HL-60 (cell line): ENCODE results near the gene MYOF.
A peak's percentile ranks its signal among the peaks of the same experiment; 100 is the strongest.

Experiments
- DNase-seq, 2 experiments: peaks; one replicate each; pipeline ENCODE4 v3.0.0-alpha.2; 2010 to 2020; ENCODE audit warnings: low read depth in 1 of 2, low spot score in 1 of 2
- H3K27ac ChIP-seq: fragments of 250-450 bp; sonication (Bioruptor Pico); replicated peaks from 2 replicates; pipeline ENCODE4 v1.5.1; 2020; ENCODE audit warnings: mild to moderate bottlenecking, moderate library complexity
- H3K27me3 ChIP-seq: fragments of 250-450 bp; sonication (Bioruptor Pico); 2 replicates; pipeline ENCODE4 v1.5.1; 2021; ENCODE audit warnings: mild to moderate bottlenecking, moderate library complexity; ENCODE audit not compliant: insufficient read depth, poor library complexity, severe bottlenecking
- H3K4me3 ChIP-seq: replicated peaks from 2 replicates; pipeline ENCODE4 v1.5.1; 2011; ENCODE audit warnings: mild to moderate bottlenecking, control low read depth, low read length; ENCODE audit not compliant: insufficient read depth
- GABPA ChIP-seq: IDR thresholded peaks from 2 replicates; pipeline ENCODE4 v1.6.1; 2012; ENCODE audit warnings: low read depth
- POLR2AphosphoS5 ChIP-seq: IDR thresholded peaks from 2 replicates; pipeline ENCODE4 v1.6.1; 2012; ENCODE audit warnings: low read depth
- SPI1 ChIP-seq: IDR thresholded peaks from 2 replicates; pipeline ENCODE4 v1.6.1; 2012; ENCODE audit warnings: low read depth, mild to moderate bottlenecking, borderline replicate concordance
- TF ChIP-seq, protein P1 (sequence below): IDR thresholded peaks from one replicate; pipeline ENCODE4 v1.5.1; 2011; ENCODE audit warnings: low read length, control low read depth, inconsistent platforms; ENCODE audit not compliant: insufficient read depth
- TF ChIP-seq, protein P2 (sequence below): IDR thresholded peaks from 2 replicates; pipeline ENCODE4 v1.6.1; 2012; ENCODE audit warnings: low read depth; ENCODE audit not compliant: insufficient replicate concordance

Gene MYOF

GRCh38 chr10:93376372-93377293, 105.5 kb downstream of the MYOF start:
- no peaks in the 10 kb centered on the region for H3K27me3 ChIP-seq
- H3K4me3 ChIP-seq, result no peak overlapping the region
- H3K27ac ChIP-seq, result no peak overlapping the region
- peak; percentile 62 to 70 for DNase-seq
- TF ChIP-seq, protein P1, sequence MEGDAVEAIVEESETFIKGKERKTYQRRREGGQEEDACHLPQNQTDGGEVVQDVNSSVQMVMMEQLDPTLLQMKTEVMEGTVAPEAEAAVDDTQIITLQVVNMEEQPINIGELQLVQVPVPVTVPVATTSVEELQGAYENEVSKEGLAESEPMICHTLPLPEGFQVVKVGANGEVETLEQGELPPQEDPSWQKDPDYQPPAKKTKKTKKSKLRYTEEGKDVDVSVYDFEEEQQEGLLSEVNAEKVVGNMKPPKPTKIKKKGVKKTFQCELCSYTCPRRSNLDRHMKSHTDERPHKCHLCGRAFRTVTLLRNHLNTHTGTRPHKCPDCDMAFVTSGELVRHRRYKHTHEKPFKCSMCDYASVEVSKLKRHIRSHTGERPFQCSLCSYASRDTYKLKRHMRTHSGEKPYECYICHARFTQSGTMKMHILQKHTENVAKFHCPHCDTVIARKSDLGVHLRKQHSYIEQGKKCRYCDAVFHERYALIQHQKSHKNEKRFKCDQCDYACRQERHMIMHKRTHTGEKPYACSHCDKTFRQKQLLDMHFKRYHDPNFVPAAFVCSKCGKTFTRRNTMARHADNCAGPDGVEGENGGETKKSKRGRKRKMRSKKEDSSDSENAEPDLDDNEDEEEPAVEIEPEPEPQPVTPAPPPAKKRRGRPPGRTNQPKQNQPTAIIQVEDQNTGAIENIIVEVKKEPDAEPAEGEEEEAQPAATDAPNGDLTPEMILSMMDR, result peak; percentile 91
- TF ChIP-seq POLR2AphosphoS5, result no peak

DNA sequence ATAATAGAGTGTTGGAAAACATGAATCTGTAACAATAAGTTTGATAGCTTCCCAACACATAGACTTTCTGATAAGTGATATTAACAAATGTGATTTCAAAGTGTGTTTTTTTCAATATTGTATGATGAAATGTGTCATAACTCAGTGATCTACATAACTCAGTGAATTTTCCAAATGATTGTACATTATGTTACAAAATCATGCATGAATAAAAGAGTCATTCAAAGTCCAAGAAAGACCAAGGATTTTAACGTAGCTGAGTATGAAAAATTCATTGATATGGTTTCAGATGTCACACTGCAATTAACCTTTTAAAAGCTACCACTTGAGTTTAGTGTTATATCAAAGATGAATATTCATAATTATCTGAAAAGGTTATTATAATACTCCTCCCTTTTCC, 111.2 kb downstream of the MYOF start:
- no peak for DNase-seq
- TF ChIP-seq SPI1 (no peak), GABPA (no peak), POLR2AphosphoS5 (no peak)
- TF ChIP-seq, protein P1, result no peak
- TF ChIP-seq, protein P2, sequence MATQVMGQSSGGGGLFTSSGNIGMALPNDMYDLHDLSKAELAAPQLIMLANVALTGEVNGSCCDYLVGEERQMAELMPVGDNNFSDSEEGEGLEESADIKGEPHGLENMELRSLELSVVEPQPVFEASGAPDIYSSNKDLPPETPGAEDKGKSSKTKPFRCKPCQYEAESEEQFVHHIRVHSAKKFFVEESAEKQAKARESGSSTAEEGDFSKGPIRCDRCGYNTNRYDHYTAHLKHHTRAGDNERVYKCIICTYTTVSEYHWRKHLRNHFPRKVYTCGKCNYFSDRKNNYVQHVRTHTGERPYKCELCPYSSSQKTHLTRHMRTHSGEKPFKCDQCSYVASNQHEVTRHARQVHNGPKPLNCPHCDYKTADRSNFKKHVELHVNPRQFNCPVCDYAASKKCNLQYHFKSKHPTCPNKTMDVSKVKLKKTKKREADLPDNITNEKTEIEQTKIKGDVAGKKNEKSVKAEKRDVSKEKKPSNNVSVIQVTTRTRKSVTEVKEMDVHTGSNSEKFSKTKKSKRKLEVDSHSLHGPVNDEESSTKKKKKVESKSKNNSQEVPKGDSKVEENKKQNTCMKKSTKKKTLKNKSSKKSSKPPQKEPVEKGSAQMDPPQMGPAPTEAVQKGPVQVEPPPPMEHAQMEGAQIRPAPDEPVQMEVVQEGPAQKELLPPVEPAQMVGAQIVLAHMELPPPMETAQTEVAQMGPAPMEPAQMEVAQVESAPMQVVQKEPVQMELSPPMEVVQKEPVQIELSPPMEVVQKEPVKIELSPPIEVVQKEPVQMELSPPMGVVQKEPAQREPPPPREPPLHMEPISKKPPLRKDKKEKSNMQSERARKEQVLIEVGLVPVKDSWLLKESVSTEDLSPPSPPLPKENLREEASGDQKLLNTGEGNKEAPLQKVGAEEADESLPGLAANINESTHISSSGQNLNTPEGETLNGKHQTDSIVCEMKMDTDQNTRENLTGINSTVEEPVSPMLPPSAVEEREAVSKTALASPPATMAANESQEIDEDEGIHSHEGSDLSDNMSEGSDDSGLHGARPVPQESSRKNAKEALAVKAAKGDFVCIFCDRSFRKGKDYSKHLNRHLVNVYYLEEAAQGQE, result no peak
- H3K27ac ChIP-seq, result no peak overlapping the region

GRCh38 chr10:93369588-93370164, 112.5 kb downstream of the MYOF start:
- Histone ChIP-seq H3K27ac (no peak overlapping the region), H3K4me3 (no peak overlapping the region), H3K27me3 (no peaks in the 10 kb centered on the region)
- TF ChIP-seq, protein P2, result no peak
- TF ChIP-seq SPI1 (no peak), POLR2AphosphoS5 (no peak), GABPA (no peak)
- TF ChIP-seq, protein P1, result no peak
- DNase-seq, result no peak

More for the DNA sequence above, 111.2 kb downstream of the MYOF start:
- H3K27me3 ChIP-seq, result no peaks in the 10 kb centered on the region
- H3K4me3 ChIP-seq, result no peak overlapping the region
